SK-N-SH (cell line): Measurements from ENCODE around the gene SLC35F1. TPM values are rescaled to one million over a fixed set of nuclear protein-coding genes. Genes with fewer than 3 reads are reported as not detected.

Experiments used
- CTCF ChIA-PET: fragments of 300-600, 350-600 bp; formaldehyde crosslinking; extraction: SDS; loops from one replicate; lab custom pipeline; 2021; lab: Yijun Ruan, JAX
- POLR2A ChIA-PET: fragments of 350-600 bp; sonication (Branson Sonifier 250); formaldehyde crosslinking; extraction: SDS; loops from one replicate; lab custom pipeline; 2020; ENCODE audit warnings: antibody characterized with exemption, inconsistent platforms; lab: Yijun Ruan, JAX
- DNase-seq: peaks from one replicate; pipeline ENCODE4 v3.0.0; 2012
- H2AFZ ChIP-seq: fragments of 200-600 bp; sonication (generic); 2 replicates; pipeline ENCODE4 v1.8.1; 2016; ENCODE audit warnings: antibody characterized with exemption, mild to moderate bottlenecking, low read depth
- H3F3A ChIP-seq: fragments of 200-600 bp; sonication (generic); replicated peaks from 2 replicates; pipeline ENCODE3; 2016; ENCODE audit warnings: antibody characterized with exemption, mild to moderate bottlenecking; ENCODE audit not compliant: insufficient read depth
- H3K27ac ChIP-seq, 2 experiments: fragments of 200-500 bp in 1 of 2; fragments of 200-600 bp in 1 of 2; sonication (Bioruptor generic) in 1 of 2; sonication (generic), shearing (Covaris generic) in 1 of 2; 2 replicates each; pipeline versions ENCODE4 v1.5.1 to v1.6.1; 2014 to 2016; ENCODE audit warnings: low read depth in 2 of 2, inconsistent platforms in 1 of 2, low read length in 1 of 2, mild to moderate bottlenecking in 1 of 2, mixed read lengths in 1 of 2
- H3K27me3 ChIP-seq: fragments of 200-600 bp; sonication (generic), shearing (Covaris generic); 2 replicates; pipeline ENCODE4 v1.6.1; 2016; ENCODE audit warnings: mixed run types; ENCODE audit not compliant: insufficient read depth
- H3K36me3 ChIP-seq, 2 experiments: fragments of 200-500 bp in 1 of 2; fragments of 200-600 bp in 1 of 2; sonication (Bioruptor generic) in 1 of 2; sonication (generic) in 1 of 2; replicated peaks in 1 of 2; 2 replicates each; pipeline versions ENCODE3 to v1.5.1; 2014 to 2016; ENCODE audit warnings: low read length in 1 of 2, mild to moderate bottlenecking in 1 of 2; ENCODE audit not compliant: insufficient read depth in 2 of 2, control insufficient read depth in 1 of 2
- H3K4me1 ChIP-seq, 2 experiments: fragments of 200-500 bp in 1 of 2; fragments of 200-600 bp in 1 of 2; sonication (Bioruptor generic) in 1 of 2; sonication (generic), shearing (Covaris generic) in 1 of 2; 2 replicates each; pipeline versions ENCODE4 v1.5.1 to v1.6.1; 2014 to 2016; ENCODE audit warnings: low read depth in 1 of 2, low read length in 1 of 2, mixed run types in 1 of 2; ENCODE audit not compliant: insufficient read depth in 2 of 2, control insufficient read depth in 1 of 2
- H3K4me2 ChIP-seq: fragments of 200-600 bp; sonication (generic), shearing (Covaris generic); 2 replicates; pipeline ENCODE4 v1.6.1; 2017; ENCODE audit warnings: mixed run types
- H3K4me3 ChIP-seq, 2 experiments: fragments of 200-500 bp in 1 of 2; fragments of 200-600 bp in 1 of 2; sonication (Bioruptor generic) in 1 of 2; sonication (generic), shearing (Covaris generic) in 1 of 2; 2 replicates each; pipeline versions ENCODE4 v1.5.1 to v1.8.1; 2014 to 2016; ENCODE audit warnings: low read depth in 2 of 2, inconsistent platforms in 1 of 2, low read length in 1 of 2, mild to moderate bottlenecking in 1 of 2, mixed read lengths in 1 of 2, moderate library complexity in 1 of 2
- H3K79me2 ChIP-seq: fragments of 200-600 bp; sonication (generic); 2 replicates; pipeline ENCODE4 v1.8.1; 2017; ENCODE audit warnings: mild to moderate bottlenecking; ENCODE audit not compliant: insufficient read depth
- H3K9ac ChIP-seq: fragments of 200-600 bp; sonication (generic); 2 replicates; pipeline ENCODE4 v1.6.1; 2017; ENCODE audit warnings: mixed run types
- H3K9me2 ChIP-seq: fragments of 200-600 bp; sonication (generic); 2 replicates; pipeline ENCODE4 v1.6.1; 2017; ENCODE audit warnings: mixed run types
- H3K9me3 ChIP-seq: fragments of 200-600 bp; sonication (generic); 2 replicates; pipeline ENCODE4 v1.6.1; 2017; ENCODE audit warnings: mixed run types, mild to moderate bottlenecking, moderate library complexity
- H4K20me1 ChIP-seq: fragments of 200-600 bp; sonication (generic); 2 replicates; pipeline ENCODE4 v1.6.1; 2017; ENCODE audit warnings: mild to moderate bottlenecking, mixed run types; ENCODE audit not compliant: insufficient read depth
- FOXJ3 ChIP-seq: sonication (generic); formaldehyde crosslinking; IDR thresholded peaks from 2 replicates; pipeline ENCODE4 v1.5.1; 2020; ENCODE audit warnings: mild to moderate bottlenecking, missing genetic modification reagents
- GATA2 ChIP-seq: sonication (generic); formaldehyde crosslinking; IDR thresholded peaks from 2 replicates; pipeline ENCODE4 v1.5.0; 2020; ENCODE audit warnings: mild to moderate bottlenecking, missing genetic modification reagents
- IRF3 ChIP-seq: fragments of 150-350 bp; IDR thresholded peaks from 2 replicates; pipeline ENCODE4 v1.6.1; 2016; ENCODE audit warnings: mild to moderate bottlenecking, low read depth, low read length
- MAX ChIP-seq: IDR thresholded peaks from 2 replicates; pipeline ENCODE4 v1.4.0; 2012; ENCODE audit warnings: low read depth
- MEF2A ChIP-seq: IDR thresholded peaks from 2 replicates; pipeline ENCODE4 v1.4.0; 2012; ENCODE audit warnings: low read depth, borderline replicate concordance
- MXI1 ChIP-seq: IDR thresholded peaks from 2 replicates; pipeline ENCODE4 v1.6.1; 2012; ENCODE audit warnings: mild to moderate bottlenecking, low read depth, low read length, improper control_type of control experiment
- USF1 ChIP-seq: IDR thresholded peaks from 2 replicates; pipeline ENCODE4 v1.4.0; 2012; ENCODE audit warnings: low read depth, borderline replicate concordance
- USF2 ChIP-seq: fragments of 150-350 bp; IDR thresholded peaks from 2 replicates; pipeline ENCODE4 v1.6.1; 2017; ENCODE audit warnings: antibody characterized with exemption, low read length, low read depth, borderline replicate concordance
- YY1 ChIP-seq: IDR thresholded peaks from 2 replicates; pipeline ENCODE4 v1.4.0; 2012; ENCODE audit warnings: low read depth, mild to moderate bottlenecking
- WGBS: methylation state at CpG from one replicate; pipeline ENCODE4 v1.1.6; 2017; ENCODE audit warnings: low lambda C conversion rate; 5-methylcytosine and 5-hydroxymethylcytosine counted together
- polyA plus RNA-seq, 3 experiments: library from polyadenylated mRNA; depleted of rRNA; stranded (reverse); fragments of >200 nt; gene quantifications; 2 replicates each; pipeline ENCODE4 v1.2.3, GENCODE V29; 2012
- TF ChIP-seq, protein P1 (sequence below): IDR thresholded peaks from 2 replicates; pipeline ENCODE4 v1.4.0; 2012; ENCODE audit warnings: low read depth, borderline replicate concordance
- TF ChIP-seq, protein P2 (sequence below): IDR thresholded peaks from 2 replicates; pipeline ENCODE4 v1.6.1; 2012; ENCODE audit warnings: mild to moderate bottlenecking, low read depth, low read length, moderate library complexity

Gene SLC35F1
- polyA plus RNA-seq, 1 of the 3 experiments (the other 2 are of a cell fraction), result under 0.01 TPM

DNA sequence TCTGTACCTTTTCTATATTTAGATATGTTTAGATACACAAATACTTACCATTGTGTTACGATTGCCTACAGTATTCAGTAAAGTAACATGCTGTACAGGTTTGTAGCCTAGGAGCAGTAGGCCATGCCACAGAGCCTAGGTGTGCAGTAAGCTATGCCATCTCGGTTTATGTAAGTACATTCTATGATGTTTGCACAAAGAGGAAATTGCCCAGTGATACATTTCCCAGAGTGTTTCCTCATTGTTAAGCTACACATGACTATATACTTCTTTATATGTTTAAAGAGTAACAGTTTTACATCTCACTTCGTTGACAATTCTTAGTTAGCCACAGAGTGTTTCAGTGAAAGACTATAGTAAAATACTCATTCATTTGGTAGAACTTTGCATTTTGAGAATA, 51.5 kb downstream of the SLC35F1 start:
- no peak for DNase-seq
- Histone ChIP-seq H3K9me3 (no peaks in the 10 kb centered on the region), H4K20me1 (no peaks in the 10 kb centered on the region), H3K36me3 (no peaks in the 10 kb centered on the region), H3K4me1 (no peaks in the 10 kb centered on the region), H3K4me2 (no peak overlapping the region), H2AFZ (no peak overlapping the region), H3K4me3 (no peak overlapping the region), H3K27me3 (no peaks in the 10 kb centered on the region), H3F3A (no peaks in the 10 kb centered on the region), H3K9me2 (no peaks in the 10 kb centered on the region), H3K79me2 (no peaks in the 10 kb centered on the region), H3K27ac (no peak overlapping the region), H3K9ac (no peak overlapping the region)
- TF ChIP-seq, protein P1, sequence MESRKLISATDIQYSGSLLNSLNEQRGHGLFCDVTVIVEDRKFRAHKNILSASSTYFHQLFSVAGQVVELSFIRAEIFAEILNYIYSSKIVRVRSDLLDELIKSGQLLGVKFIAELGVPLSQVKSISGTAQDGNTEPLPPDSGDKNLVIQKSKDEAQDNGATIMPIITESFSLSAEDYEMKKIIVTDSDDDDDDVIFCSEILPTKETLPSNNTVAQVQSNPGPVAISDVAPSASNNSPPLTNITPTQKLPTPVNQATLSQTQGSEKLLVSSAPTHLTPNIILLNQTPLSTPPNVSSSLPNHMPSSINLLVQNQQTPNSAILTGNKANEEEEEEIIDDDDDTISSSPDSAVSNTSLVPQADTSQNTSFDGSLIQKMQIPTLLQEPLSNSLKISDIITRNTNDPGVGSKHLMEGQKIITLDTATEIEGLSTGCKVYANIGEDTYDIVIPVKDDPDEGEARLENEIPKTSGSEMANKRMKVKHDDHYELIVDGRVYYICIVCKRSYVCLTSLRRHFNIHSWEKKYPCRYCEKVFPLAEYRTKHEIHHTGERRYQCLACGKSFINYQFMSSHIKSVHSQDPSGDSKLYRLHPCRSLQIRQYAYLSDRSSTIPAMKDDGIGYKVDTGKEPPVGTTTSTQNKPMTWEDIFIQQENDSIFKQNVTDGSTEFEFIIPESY, result no peak
- TF ChIP-seq IRF3 (no peak), MAX (no peak), YY1 (no peak), USF2 (no peak), USF1 (no peak), GATA2 (CRISPR knock-in tag) (no peak), MXI1 (no peak), FOXJ3 (CRISPR knock-in tag) (no peak), MEF2A (no peak)
- TF ChIP-seq, protein P2, sequence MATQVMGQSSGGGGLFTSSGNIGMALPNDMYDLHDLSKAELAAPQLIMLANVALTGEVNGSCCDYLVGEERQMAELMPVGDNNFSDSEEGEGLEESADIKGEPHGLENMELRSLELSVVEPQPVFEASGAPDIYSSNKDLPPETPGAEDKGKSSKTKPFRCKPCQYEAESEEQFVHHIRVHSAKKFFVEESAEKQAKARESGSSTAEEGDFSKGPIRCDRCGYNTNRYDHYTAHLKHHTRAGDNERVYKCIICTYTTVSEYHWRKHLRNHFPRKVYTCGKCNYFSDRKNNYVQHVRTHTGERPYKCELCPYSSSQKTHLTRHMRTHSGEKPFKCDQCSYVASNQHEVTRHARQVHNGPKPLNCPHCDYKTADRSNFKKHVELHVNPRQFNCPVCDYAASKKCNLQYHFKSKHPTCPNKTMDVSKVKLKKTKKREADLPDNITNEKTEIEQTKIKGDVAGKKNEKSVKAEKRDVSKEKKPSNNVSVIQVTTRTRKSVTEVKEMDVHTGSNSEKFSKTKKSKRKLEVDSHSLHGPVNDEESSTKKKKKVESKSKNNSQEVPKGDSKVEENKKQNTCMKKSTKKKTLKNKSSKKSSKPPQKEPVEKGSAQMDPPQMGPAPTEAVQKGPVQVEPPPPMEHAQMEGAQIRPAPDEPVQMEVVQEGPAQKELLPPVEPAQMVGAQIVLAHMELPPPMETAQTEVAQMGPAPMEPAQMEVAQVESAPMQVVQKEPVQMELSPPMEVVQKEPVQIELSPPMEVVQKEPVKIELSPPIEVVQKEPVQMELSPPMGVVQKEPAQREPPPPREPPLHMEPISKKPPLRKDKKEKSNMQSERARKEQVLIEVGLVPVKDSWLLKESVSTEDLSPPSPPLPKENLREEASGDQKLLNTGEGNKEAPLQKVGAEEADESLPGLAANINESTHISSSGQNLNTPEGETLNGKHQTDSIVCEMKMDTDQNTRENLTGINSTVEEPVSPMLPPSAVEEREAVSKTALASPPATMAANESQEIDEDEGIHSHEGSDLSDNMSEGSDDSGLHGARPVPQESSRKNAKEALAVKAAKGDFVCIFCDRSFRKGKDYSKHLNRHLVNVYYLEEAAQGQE, result no peak
- POLR2A ChIA-PET, result no interaction called here
- 2% methylated on average over 3 of the region's 3 CpGs for WGBS
- CTCF ChIA-PET, result interaction anchor here (1.1 kb wide), 1 partner anchor 17 kb away, joined by 4 read pairs; no protein-coding TSS in a partner anchor
